ENCODE results near the gene HLCS.

Gene HLCS

GRCh38 chr21:36735724-36736320 is 230.6 kb downstream of the HLCS start:
- DNase-seq, result peak in 1 of 2 experiments; percentile 22

GRCh38 chr21:36735201-36735515 is 231.3 kb downstream of the HLCS start:
- no peak for DNase-seq

- no peak for DNase-seq
These were observed 231.9 kb downstream of the HLCS start for GRCh38 chr21:36734367-36735200.

GRCh38 chr21:36733857-36734256 is 232.6 kb downstream of the HLCS start:
- DNase-seq, result no peak

GRCh38 chr21:36732761-36733160 is 233.7 kb downstream of the HLCS start:
- DNase-seq, result no peak

- DNase-seq, result no peak
These were observed 234.3 kb downstream of the HLCS start for GRCh38 chr21:36732217-36732616.

GRCh38 chr21:36730291-36731281 is 235.9 kb downstream of the HLCS start:
- DNase-seq, result no peak

- no peak for DNase-seq
These were observed 237.0 kb downstream of the HLCS start for GRCh38 chr21:36729310-36729970.

GRCh38 chr21:36728371-36729111 is 237.9 kb downstream of the HLCS start:
- no peak for DNase-seq

GRCh38 chr21:36727866-36728265 is 238.6 kb downstream of the HLCS start:
- no peak for DNase-seq

- DNase-seq, result no peak
These were observed 240.6 kb downstream of the HLCS start for GRCh38 chr21:36725793-36726386.

- DNase-seq, result no peak
These were observed 241.8 kb downstream of the HLCS start for GRCh38 chr21:36724660-36725059.

GRCh38 chr21:36723371-36723881 is 243.0 kb downstream of the HLCS start:
- no peak for DNase-seq

GRCh38 chr21:36722370-36723368 is 243.8 kb downstream of the HLCS start:
- DNase-seq, result no peak

GRCh38 chr21:36721817-36722216 is 244.7 kb downstream of the HLCS start:
- DNase-seq, result no peak

- DNase-seq, result no peak
These were observed 246.9 kb downstream of the HLCS start for GRCh38 chr21:36719614-36720013.

GRCh38 chr21:36718951-36719501 is 247.4 kb downstream of the HLCS start:
- no peak for DNase-seq

GRCh38 chr21:36717976-36718375 is 248.5 kb downstream of the HLCS start:
- no peak for DNase-seq

GRCh38 chr21:36716836-36717235 is 249.6 kb downstream of the HLCS start:
- DNase-seq, result no peak

GRCh38 chr21:36716387-36716786 is 250.1 kb downstream of the HLCS start:
- no peak for DNase-seq
